K562 treated with DMSO at 1 percent for 24 hours (cell line): ENCODE data around the gene BTAF1. TPM values are rescaled to one million over a fixed set of nuclear protein-coding genes. Genes with fewer than 3 reads are reported as not detected.

ENCODE experiments used
- total RNA-seq: library from RNA; unstranded; fragments of 300-600 nt; gene quantifications from 2 replicates; pipeline ENCODE4 v1.2.3, GENCODE V29; 2022; ENCODE audit warnings: low read depth; ENCODE audit not compliant: insufficient read depth

The BTAF1 gene
- total RNA-seq, result 16.1 and 16.2 TPM in 2 replicates

DNA sequence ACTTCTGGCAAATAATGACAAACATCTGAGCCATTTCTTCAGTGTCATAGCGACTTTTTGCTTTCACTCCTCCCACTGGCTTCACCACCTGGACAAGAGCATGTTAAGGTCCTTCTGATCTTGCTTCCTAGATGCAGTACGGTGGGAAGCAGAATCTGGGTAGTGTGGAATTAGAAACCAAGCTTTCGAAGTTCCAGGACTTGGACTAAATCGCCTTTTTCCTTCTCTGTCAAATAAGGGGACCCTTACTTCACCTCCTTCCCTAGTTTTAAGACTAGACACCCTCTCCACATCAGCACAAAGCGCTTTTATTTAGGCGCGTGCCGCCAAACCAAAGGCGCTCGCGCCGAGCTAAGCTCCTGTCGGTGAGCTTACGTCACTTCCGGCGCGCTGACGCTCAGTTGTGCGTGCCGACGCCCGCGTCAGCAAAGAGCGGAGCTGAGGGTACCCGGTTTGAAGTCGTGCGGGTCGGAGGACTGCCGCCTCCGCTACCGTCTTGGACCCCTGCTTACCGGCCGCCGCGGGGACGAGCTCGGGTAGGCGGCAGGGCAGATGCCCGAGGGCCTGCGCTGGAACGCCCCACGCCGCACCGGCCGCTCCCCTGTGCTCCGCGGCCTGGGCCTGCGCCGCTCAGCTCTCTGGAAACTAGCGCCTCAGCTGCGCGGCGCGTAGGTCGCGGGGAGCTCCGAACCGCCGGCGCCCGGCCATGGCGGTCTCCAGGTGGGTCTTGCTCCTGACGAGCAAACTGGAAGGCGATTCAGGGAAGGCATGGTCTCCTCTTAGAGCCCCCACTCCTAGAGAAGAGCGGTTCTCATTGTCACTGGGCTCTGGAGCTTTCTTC, at the start of gene BTAF1:
BTAF1 (plus strand) TSS at position 400 of the 841 bp plus-strand sequence; CDS start at position 707, 307 bp downstream.

DNA sequence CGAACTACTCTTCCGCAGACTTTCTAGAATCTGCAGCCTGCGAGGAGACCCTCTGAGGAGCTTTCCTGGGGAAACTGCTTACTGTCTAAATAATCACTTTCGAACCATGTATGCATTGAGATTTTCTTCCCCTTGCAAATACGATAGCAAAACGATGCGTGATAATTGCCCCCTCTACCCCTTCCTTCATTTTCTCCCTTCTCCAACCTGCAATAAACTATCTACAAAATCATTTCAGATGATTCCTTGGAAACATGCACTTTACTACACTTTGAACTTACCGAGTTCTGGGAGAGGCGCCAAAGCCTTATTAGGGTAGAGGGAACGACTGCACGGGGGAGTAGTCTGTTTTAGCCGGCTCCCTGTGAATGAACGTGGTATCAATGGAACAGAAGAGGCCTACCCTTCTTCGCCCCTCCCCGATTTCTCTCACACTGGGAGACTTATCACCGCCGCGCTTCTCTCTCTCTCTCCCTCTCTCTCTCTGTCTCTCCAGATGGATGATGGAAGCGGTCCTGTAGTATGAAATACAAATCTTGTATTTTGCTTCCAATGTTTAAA, 14.4 kb upstream of the BTAF1 start, which contains the start of gene FGFBP3:
FGFBP3 (minus strand) TSS at position 370 of the 561 bp plus-strand sequence. CDS start 517 bp downstream, outside the sequence.

Other genes starting within 250 kb of the BTAF1 start
- gene TNKS2, start 125.3 kb upstream of the BTAF1 start, total RNA-seq, result 11.1 and 13.0 TPM in 2 replicates
- gene FGFBP3, start 14.3 kb upstream of the BTAF1 start, total RNA-seq, result 1.7 and 1.9 TPM in 2 replicates